RWPE2 (cell line): Measurements from ENCODE around the gene RNF220.

Experiments
- ATAC-seq: fragments of 200-7000 bp; cut with Tn5 transposase; 3 replicates; pipeline ENCODE4 v1.9.1; 2021; ENCODE audit warnings: low read depth
- DNase-seq: peaks from one replicate; pipeline ENCODE4 v3.0.0-alpha.2; 2020; ENCODE audit warnings: low spot score
- H3K27ac ChIP-seq: fragments of 450-650 bp; 2 replicates; pipeline ENCODE4 v1.5.1; 2017; ENCODE audit warnings: mild to moderate bottlenecking; ENCODE audit not compliant: poor library complexity, severe bottlenecking
- H3K27me3 ChIP-seq: fragments of 250-450 bp; sonication (Bioruptor Pico); 2 replicates; pipeline ENCODE4 v1.5.1; 2021; ENCODE audit warnings: mild to moderate bottlenecking, moderate library complexity; ENCODE audit not compliant: insufficient read depth, poor library complexity, severe bottlenecking
- H3K36me3 ChIP-seq: fragments of 250-450 bp; sonication (Bioruptor Pico); 2 replicates; pipeline ENCODE4 v1.5.1; 2020; ENCODE audit warnings: low read depth, mild to moderate bottlenecking, moderate library complexity
- H3K4me1 ChIP-seq: fragments of 250-450 bp; sonication (Bioruptor Pico); 2 replicates; pipeline ENCODE4 v1.5.1; 2021; ENCODE audit warnings: mild to moderate bottlenecking, moderate library complexity; ENCODE audit not compliant: insufficient read depth, poor library complexity, severe bottlenecking
- H3K4me3 ChIP-seq: fragments of 250-450 bp; sonication (Bioruptor Pico); 2 replicates; pipeline ENCODE4 v1.5.1; 2021; ENCODE audit warnings: mild to moderate bottlenecking, moderate library complexity; ENCODE audit not compliant: severe bottlenecking
- H3K9me3 ChIP-seq: fragments of 250-450 bp; sonication (Bioruptor Pico); 2 replicates; pipeline ENCODE4 v1.5.1; 2021; ENCODE audit warnings: mild to moderate bottlenecking, moderate library complexity; ENCODE audit not compliant: severe bottlenecking
- CTCF ChIP-seq: fragments of 450-650 bp; IDR thresholded peaks from one replicate; pipeline ENCODE4 v1.5.1; 2017; ENCODE audit warnings: mild to moderate bottlenecking, moderate library complexity; ENCODE audit not compliant: poor library complexity, severe bottlenecking

RNF220 gene

GRCh38 chr1:44542420-44543063, 137.5 kb downstream of the RNF220 start:
- TF ChIP-seq CTCF, result no peak
- Histone ChIP-seq H3K9me3 (no peaks in the 10 kb centered on the region), H3K4me3 (no peak overlapping the region), H3K27me3 (no peaks in the 10 kb centered on the region), H3K4me1 (peaks cover 12% of the 10 kb centered on the region), H3K36me3 (no peaks in the 10 kb centered on the region), H3K27ac (no peak overlapping the region)
- ATAC-seq, result no peak
- DNase-seq, result no peak

- ATAC-seq (no peak), DNase-seq (no peak)
- no peak for TF ChIP-seq CTCF
- Histone ChIP-seq H3K4me3 (no peak overlapping the region), H3K9me3 (no peaks in the 10 kb centered on the region), H3K27ac (no peak overlapping the region), H3K36me3 (no peaks in the 10 kb centered on the region), H3K4me1 (peaks cover 12% of the 10 kb centered on the region), H3K27me3 (no peaks in the 10 kb centered on the region)
These were observed 138.1 kb downstream of the RNF220 start for GRCh38 chr1:44543064-44543744.

- no peak for TF ChIP-seq CTCF
- H3K36me3 ChIP-seq, result no peaks in the 10 kb centered on the region
- peaks cover 12% of the 10 kb centered on the region for H3K4me1 ChIP-seq
- no peaks in the 10 kb centered on the region for H3K27me3 ChIP-seq
- ATAC-seq (no peak), DNase-seq (no peak)
- H3K27ac ChIP-seq, result no peak overlapping the region
- no peak overlapping the region for H3K4me3 ChIP-seq
- H3K9me3 ChIP-seq, result no peaks in the 10 kb centered on the region
These were observed 138.7 kb downstream of the RNF220 start for GRCh38 chr1:44543786-44544185.

- DNase-seq (no peak), ATAC-seq (no peak)
- Histone ChIP-seq H3K4me3 (no peak overlapping the region), H3K27ac (no peak overlapping the region), H3K4me1 (peaks cover 12% of the 10 kb centered on the region), H3K36me3 (no peaks in the 10 kb centered on the region), H3K9me3 (no peaks in the 10 kb centered on the region), H3K27me3 (no peaks in the 10 kb centered on the region)
- no peak for TF ChIP-seq CTCF
These were observed 139.9 kb downstream of the RNF220 start for GRCh38 chr1:44544960-44545359.

- no peak for TF ChIP-seq CTCF
- Histone ChIP-seq H3K27me3 (no peaks in the 10 kb centered on the region), H3K27ac (no peak overlapping the region), H3K4me3 (no peak overlapping the region), H3K4me1 (peaks cover 12% of the 10 kb centered on the region), H3K9me3 (no peaks in the 10 kb centered on the region), H3K36me3 (no peaks in the 10 kb centered on the region)
- ATAC-seq (peak; percentile 86), DNase-seq (no peak)
These were observed 140.9 kb downstream of the RNF220 start for GRCh38 chr1:44545961-44546360.
